Activated naive CD4-positive, alpha-beta T cell treated with anti-CD3 and anti-CD28 coated beads, Interleukin-2, amount 10 ng/mL, durations not matched to agents 7 days and 5 days (primary cell): ENCODE measurements around the gene MYL6B.
A peak's percentile ranks its signal among the peaks of the same experiment; 100 is the strongest.

Experiments
- CTCF ChIA-PET: fragments of 350-600 bp; sonication (Branson Sonifier 250); formaldehyde crosslinking; loops from one replicate; lab custom pipeline; 2021; ENCODE audit warnings: antibody characterized with exemption; lab: Charles Lee
- DNase-seq: peaks from one replicate; pipeline ENCODE4 v3.0.0-alpha.2; 2020
- H3K27ac Mint-ChIP-seq: one replicate; pipeline ENCODE4 v1.8.0; 2021; ENCODE audit warnings: mild to moderate bottlenecking, moderate library complexity, mixed read lengths
- H3K27me3 Mint-ChIP-seq: one replicate; pipeline ENCODE4 v1.8.0; 2021; ENCODE audit warnings: mild to moderate bottlenecking, mixed read lengths
- H3K36me3 Mint-ChIP-seq: one replicate; pipeline ENCODE4 v1.8.0; 2021; ENCODE audit warnings: mixed read lengths
- H3K4me1 Mint-ChIP-seq: one replicate; pipeline ENCODE4 v1.8.0; 2021; ENCODE audit warnings: mixed read lengths
- H3K4me3 Mint-ChIP-seq: one replicate; pipeline ENCODE4 v1.8.0; 2021; ENCODE audit warnings: mild to moderate bottlenecking, moderate library complexity, mixed read lengths
- H3K9me3 Mint-ChIP-seq: one replicate; pipeline ENCODE4 v1.8.0; 2021; ENCODE audit warnings: mixed read lengths

The MYL6B gene

DNA sequence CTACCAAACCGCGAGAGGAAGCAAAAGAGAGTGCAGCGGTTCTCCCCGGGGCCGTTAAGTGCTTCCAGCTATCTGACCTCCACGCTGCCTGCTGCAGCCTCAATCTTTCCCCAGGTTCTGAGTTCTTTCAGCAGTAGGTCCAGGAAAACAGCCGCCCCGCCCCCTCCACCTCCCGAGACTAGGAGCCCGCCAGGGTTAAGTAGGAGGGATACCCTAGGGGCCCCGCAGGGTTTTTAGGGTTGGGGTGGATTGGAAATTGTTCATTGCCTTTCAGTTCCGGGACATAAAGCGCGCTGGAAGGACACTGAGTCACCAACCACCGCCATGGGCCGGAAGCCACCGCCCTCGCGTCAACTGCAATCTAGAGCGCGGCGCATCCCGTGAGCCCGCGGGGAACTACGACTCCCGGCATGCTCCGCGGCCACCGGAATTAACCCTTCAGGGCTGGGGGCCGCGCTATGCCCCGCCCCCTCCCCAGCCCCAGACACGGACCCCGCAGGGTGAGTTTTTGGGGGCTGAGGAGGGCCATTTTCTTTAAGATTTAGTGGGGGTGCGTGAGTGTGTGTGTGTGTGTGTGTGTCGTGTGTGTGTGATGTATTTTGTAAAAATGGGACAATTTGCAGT is at the start of gene MYL6B:
MYL6B (plus strand) TSS at position 456 of the 624 bp plus-strand sequence. CDS start 1,332 bp downstream, outside the sequence.
- Mint-ChIP-seq H3K36me3 (peaks cover 9% of the 10 kb centered on the region), H3K9me3 (no peaks in the 10 kb centered on the region), H3K27me3 (no peaks in the 10 kb centered on the region), H3K4me3 (peak within 1 kb of the TSS; percentile 83), H3K27ac (peak within 1 kb of the TSS; percentile 99), H3K4me1 (peaks cover 53% of the 10 kb centered on the region)
- DNase-seq, result peak; percentile 96
- CTCF ChIA-PET, result interaction anchor here (0.9 to 1.9 kb wide), 6 partner anchors 10 to 69 kb away, joined by 3 to 8 read pairs (median 6); partner anchors contain the start of genes ESYT1 and RNF41

DNA sequence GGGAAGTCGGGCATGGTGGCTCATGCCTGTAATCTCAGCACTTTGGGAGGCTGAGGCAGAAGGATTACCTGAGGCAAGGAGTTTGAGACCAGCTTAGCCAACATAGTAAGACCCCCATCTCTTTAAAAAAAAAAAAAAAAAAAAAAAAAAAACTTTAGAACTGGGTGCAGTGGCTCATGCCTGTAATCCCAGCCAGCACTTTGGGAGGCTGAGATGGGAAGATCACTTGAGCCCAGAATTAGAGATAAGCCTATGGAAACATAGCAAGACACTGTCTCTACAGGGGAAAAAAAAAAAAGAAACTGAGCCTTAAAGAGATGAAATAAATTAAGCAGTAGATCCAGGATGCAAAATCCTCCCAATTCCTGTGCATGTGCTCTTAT is 49.7 kb upstream of the MYL6B start:
- Mint-ChIP-seq H3K9me3 (no peaks in the 10 kb centered on the region), H3K36me3 (peaks cover 27% of the 10 kb centered on the region), H3K27me3 (peaks cover 14% of the 10 kb centered on the region), H3K4me3 (peak overlapping the region; percentile 97), H3K27ac (peak overlapping the region; percentile 99), H3K4me1 (peaks cover 55% of the 10 kb centered on the region)
- no peak for DNase-seq
- CTCF ChIA-PET, result interaction anchor here (1.1 to 9.1 kb wide), 5 partner anchors 13 to 57 kb away, joined by 3 to 64 read pairs (median 3); partner anchors contain the start of gene ERBB3

- peak overlapping the region; percentile 97 for H3K4me3 Mint-ChIP-seq
- H3K9me3 Mint-ChIP-seq, result no peaks in the 10 kb centered on the region
- peaks cover 30% of the 10 kb centered on the region for H3K36me3 Mint-ChIP-seq
- CTCF ChIA-PET, result interaction anchor here (1.3 to 9.1 kb wide), 4 partner anchors 13 to 57 kb away, joined by 3 to 64 read pairs (median 18); partner anchors contain the start of gene ERBB3
- peaks cover 58% of the 10 kb centered on the region for H3K4me1 Mint-ChIP-seq
- no peak for DNase-seq
- H3K27me3 Mint-ChIP-seq, result peaks cover 11% of the 10 kb centered on the region
- H3K27ac Mint-ChIP-seq, result peak overlapping the region; percentile 99
Observed at GRCh38 chr12:56103066-56103711, 49.2 kb upstream of the MYL6B start.

DNA sequence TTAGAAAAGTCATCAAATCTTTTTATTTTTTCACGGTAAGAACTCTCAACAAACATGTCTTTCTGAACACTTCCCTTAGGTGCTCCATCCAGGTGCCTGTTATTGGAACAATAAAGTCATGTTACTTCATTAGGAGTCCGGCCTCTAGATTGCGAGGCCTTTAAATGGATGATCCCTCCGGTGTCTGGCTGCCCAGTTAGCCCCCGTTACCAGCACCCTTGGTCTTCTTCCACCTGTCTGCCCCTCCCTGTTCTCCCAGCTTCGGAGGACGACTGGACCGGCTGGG is 48.6 kb upstream of the MYL6B start:
- Mint-ChIP-seq H3K27ac (peak overlapping the region; percentile 99), H3K27me3 (peaks cover 6% of the 10 kb centered on the region), H3K4me3 (peak overlapping the region; percentile 97), H3K36me3 (peaks cover 34% of the 10 kb centered on the region), H3K9me3 (no peaks in the 10 kb centered on the region), H3K4me1 (peaks cover 59% of the 10 kb centered on the region)
- CTCF ChIA-PET, result interaction anchor here (0.9 to 9.1 kb wide), 12 partner anchors 12 to 365 kb away, joined by 3 to 64 read pairs (median 5); partner anchors contain the start of genes ERBB3, ESYT1, SMARCC2 and ZC3H10
- DNase-seq, result no peak

GRCh38 chr12:56104109-56104814 is 48.1 kb upstream of the MYL6B start, which contains the start of gene PA2G4:
PA2G4 (plus strand) TSS chr12:56104559; CDS start chr12:56104738, 179 bp downstream.
- Mint-ChIP-seq H3K36me3 (peaks cover 37% of the 10 kb centered on the region), H3K27me3 (peaks cover 6% of the 10 kb centered on the region), H3K4me3 (peak within 1 kb of the TSS; percentile 97), H3K27ac (peak within 1 kb of the TSS; percentile 99), H3K9me3 (no peaks in the 10 kb centered on the region), H3K4me1 (peaks cover 59% of the 10 kb centered on the region)
- CTCF ChIA-PET, result interaction anchor here (0.6 to 9.1 kb wide), 13 partner anchors 11 to 366 kb away, joined by 3 to 64 read pairs (median 5); partner anchors contain the start of genes ERBB3, ESYT1, SMARCC2 and ZC3H10
- DNase-seq, result peak; percentile 99

DNA sequence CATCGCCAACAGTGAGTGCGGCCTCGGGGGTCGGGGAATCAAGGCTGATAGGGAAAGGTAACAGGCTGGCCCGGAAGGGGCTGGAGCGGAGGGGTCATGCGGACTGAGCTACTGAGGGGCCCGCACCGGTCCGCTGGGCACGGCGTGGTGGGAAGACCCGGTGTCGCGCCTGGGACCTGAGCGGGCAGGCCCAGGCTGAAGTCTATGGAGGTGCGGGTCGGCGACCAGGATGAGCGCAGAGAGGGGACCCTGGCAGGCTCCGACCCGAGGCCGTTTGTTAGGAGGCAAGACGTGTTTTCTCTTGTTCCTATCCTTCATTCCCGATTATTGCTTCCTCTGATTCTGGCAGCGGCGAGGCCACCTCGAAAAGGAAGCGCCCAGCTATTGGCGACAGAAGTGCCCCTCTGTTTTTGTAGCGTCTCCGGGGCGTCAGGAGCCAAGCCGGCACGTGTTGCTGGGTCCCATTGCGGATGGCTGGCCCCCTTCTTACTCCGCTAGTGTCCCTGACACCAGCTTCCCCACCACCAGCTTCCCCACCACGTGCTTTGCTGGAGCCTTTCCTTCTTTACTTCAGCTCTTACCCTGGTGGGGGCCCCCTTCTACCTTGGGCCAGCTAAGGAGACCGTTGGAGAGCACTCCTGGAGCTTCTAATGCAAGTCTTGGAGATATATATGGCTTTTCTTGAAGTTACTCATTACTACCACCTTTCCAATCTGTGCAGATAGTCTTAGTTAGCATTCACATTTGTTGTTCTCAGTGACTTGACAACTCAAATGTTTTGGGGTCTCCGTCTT is 47.4 kb upstream of the MYL6B start:
- Mint-ChIP-seq H3K9me3 (no peaks in the 10 kb centered on the region), H3K36me3 (peaks cover 42% of the 10 kb centered on the region), H3K27ac (peak overlapping the region; percentile 99), H3K27me3 (peaks cover 6% of the 10 kb centered on the region), H3K4me3 (peak overlapping the region; percentile 97), H3K4me1 (peaks cover 59% of the 10 kb centered on the region)
- CTCF ChIA-PET, result interaction anchor here (0.6 to 9.1 kb wide), 9 partner anchors 14 to 366 kb away, joined by 3 to 64 read pairs (median 5); partner anchors contain the start of genes ESYT1 and ZC3H10
- peak; percentile 42 for DNase-seq

DNA sequence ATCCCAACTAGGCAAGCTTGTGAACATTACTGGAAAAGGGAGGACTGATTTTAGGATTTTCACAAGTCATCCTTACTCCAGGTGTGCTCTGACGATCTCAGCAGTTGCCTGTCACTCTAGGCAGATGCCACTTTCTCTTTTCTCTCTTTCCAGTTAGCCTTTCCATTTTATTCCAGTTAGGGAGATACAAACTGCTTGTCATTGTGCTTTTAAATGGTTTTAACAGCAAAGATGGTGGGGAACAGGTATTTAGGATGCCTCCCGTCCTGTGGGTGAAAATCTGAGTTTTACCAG is 46.8 kb upstream of the MYL6B start:
- H3K27me3 Mint-ChIP-seq, result peaks cover 6% of the 10 kb centered on the region
- CTCF ChIA-PET, result interaction anchor here (1.6 to 9.1 kb wide), 4 partner anchors 14 to 60 kb away, joined by 5 to 64 read pairs (median 24); partner anchors contain the start of genes ESYT1 and ZC3H10
- H3K4me1 Mint-ChIP-seq, result peaks cover 59% of the 10 kb centered on the region
- no peaks in the 10 kb centered on the region for H3K9me3 Mint-ChIP-seq
- peak overlapping the region; percentile 97 for H3K4me3 Mint-ChIP-seq
- DNase-seq, result no peak
- peaks cover 47% of the 10 kb centered on the region for H3K36me3 Mint-ChIP-seq
- H3K27ac Mint-ChIP-seq, result peak overlapping the region; percentile 99

DNA sequence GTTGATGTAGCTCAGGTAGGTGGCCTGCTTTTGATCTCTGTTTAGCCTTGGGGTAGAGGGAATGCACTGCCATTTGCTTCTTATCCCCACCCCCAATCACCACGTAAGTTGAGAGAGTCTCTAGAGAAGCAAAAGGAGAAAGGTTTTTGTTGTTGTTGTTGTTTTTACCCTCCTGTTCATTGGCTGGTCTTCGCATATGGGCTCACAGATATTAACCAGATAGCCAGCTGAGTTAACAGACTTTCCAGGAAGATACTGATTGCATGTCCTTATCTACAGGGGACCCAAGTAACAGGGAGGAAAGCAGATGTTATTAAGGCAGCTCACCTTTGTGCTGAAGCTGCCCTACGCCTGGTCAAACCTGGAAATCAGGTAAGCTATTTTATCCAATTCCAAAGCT is 45.1 kb upstream of the MYL6B start:
- Mint-ChIP-seq H3K4me3 (peak overlapping the region; percentile 25), H3K27ac (no peak overlapping the region), H3K27me3 (peaks cover 6% of the 10 kb centered on the region), H3K9me3 (no peaks in the 10 kb centered on the region), H3K36me3 (peaks cover 61% of the 10 kb centered on the region), H3K4me1 (peaks cover 45% of the 10 kb centered on the region)
- no peak for DNase-seq
- CTCF ChIA-PET, result interaction anchor here (1.2 to 1.7 kb wide), 4 partner anchors 11 to 368 kb away, joined by 3 to 8 read pairs (median 5); partner anchors contain the start of gene ZC3H10

DNA sequence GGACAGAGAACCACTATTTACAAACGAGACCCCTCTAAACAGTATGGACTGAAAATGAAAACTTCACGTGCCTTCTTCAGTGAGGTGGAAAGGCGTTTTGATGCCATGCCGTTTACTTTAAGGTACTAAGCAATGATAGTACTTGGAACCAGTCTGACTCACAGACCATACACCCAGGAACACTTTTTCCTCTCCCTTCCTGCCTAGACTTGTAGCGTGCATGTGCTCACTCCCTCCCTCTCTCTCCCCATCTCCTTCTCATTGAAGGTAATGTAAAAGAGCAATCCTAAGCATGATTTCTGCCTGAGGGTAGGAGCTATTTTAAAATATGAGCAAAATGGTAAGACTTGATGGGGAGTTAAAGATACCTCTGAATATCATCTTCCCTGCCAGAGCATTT is 41.8 kb upstream of the MYL6B start:
- H3K4me3 Mint-ChIP-seq, result no peak overlapping the region
- CTCF ChIA-PET, result interaction anchor here (1.2 kb wide), 1 partner anchor 25 kb away, joined by 3 read pairs; no protein-coding TSS in a partner anchor
- no peak overlapping the region for H3K27ac Mint-ChIP-seq

GRCh38 chr12:56114084-56114483 is 38.3 kb upstream of the MYL6B start:
- DNase-seq, result no peak
- Mint-ChIP-seq H3K9me3 (no peaks in the 10 kb centered on the region), H3K27ac (peak overlapping the region; percentile 77), H3K4me1 (peaks cover 30% of the 10 kb centered on the region), H3K36me3 (peaks cover 62% of the 10 kb centered on the region), H3K27me3 (no peaks in the 10 kb centered on the region), H3K4me3 (peak overlapping the region; percentile 21)
- CTCF ChIA-PET, result no interaction called here

More for the DNA sequence above, 41.8 kb upstream of the MYL6B start:
- Mint-ChIP-seq H3K36me3 (peaks cover 72% of the 10 kb centered on the region), H3K9me3 (no peaks in the 10 kb centered on the region), H3K27me3 (no peaks in the 10 kb centered on the region), H3K4me1 (peaks cover 36% of the 10 kb centered on the region)
- DNase-seq, result no peak

DNA sequence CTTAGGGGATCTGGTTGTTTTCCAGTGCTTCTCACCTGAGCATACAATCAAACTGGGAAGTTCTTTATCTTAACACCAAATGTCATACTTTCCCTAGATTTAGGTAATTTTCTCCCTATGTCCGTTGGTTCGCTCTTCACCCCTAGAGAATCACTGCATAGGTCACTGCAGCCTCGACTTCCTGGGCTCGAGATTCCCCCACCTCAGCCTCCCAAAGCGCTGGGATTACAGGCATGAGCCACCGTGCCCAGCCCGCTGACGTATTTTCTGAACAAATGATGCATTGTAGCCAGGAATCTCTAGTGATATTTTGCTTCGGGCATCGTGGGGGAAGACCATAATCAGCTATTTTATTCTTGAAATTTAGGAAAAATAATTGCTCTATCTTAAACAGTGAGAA is 37.1 kb upstream of the MYL6B start:
- Mint-ChIP-seq H3K9me3 (no peaks in the 10 kb centered on the region), H3K27ac (peak overlapping the region; percentile 97), H3K4me3 (peak overlapping the region; percentile 94), H3K27me3 (no peaks in the 10 kb centered on the region), H3K4me1 (peaks cover 41% of the 10 kb centered on the region), H3K36me3 (peaks cover 56% of the 10 kb centered on the region)
- no peak for DNase-seq
- CTCF ChIA-PET, result interaction anchor here (0.7 to 1.4 kb wide), 3 partner anchors 11 to 112 kb away, joined by 3 to 6 read pairs (median 3); partner anchors contain the start of genes ESYT1 and PA2G4

- peak within 1 kb of the TSS; percentile 94 for H3K4me3 Mint-ChIP-seq
- CTCF ChIA-PET, result interaction anchor here (0.7 to 5.2 kb wide), 8 partner anchors 12 to 377 kb away, joined by 3 to 87 read pairs (median 12); partner anchors contain the start of genes ESYT1, PA2G4 and SMARCC2
- H3K36me3 Mint-ChIP-seq, result peaks cover 54% of the 10 kb centered on the region
- no peaks in the 10 kb centered on the region for H3K9me3 Mint-ChIP-seq
- peak; percentile 95 for DNase-seq
- H3K27me3 Mint-ChIP-seq, result no peaks in the 10 kb centered on the region
- peaks cover 46% of the 10 kb centered on the region for H3K4me1 Mint-ChIP-seq
- peak within 1 kb of the TSS; percentile 97 for H3K27ac Mint-ChIP-seq
Observed at GRCh38 chr12:56116267-56117081, 35.9 kb upstream of the MYL6B start, which contains the start of gene RPL41. RPL41 (plus strand) TSS chr12:56116633.
